Hepatocyte (in vitro differentiated cells): ENCODE measurements around the gene GMDS. TPM values are rescaled to one million over a fixed set of nuclear protein-coding genes. Genes with fewer than 3 reads are reported as not detected.

ENCODE experiments used
- DNase-seq: peaks from one replicate; pipeline ENCODE4 v3.0.0-alpha.2; 2016; ENCODE audit warnings: low spot score
- H2AFZ ChIP-seq: fragments of 200-600 bp; sonication (generic); 2 replicates; pipeline ENCODE4 v1.6.0; 2016; ENCODE audit warnings: antibody characterized with exemption, mild to moderate bottlenecking
- H3K27ac ChIP-seq: fragments of 200-600 bp; sonication (generic); 2 replicates; pipeline ENCODE4 v1.5.1; 2016; ENCODE audit warnings: mild to moderate bottlenecking
- H3K27me3 ChIP-seq: fragments of 200-600 bp; sonication (generic); 2 replicates; pipeline ENCODE4 v1.6.1; 2016
- H3K36me3 ChIP-seq: fragments of 200-600 bp; sonication (generic); replicated peaks from 2 replicates; pipeline ENCODE4 v1.5.1; 2016; ENCODE audit warnings: low read depth; ENCODE audit not compliant: insufficient read depth
- H3K4me1 ChIP-seq: fragments of 200-600 bp; sonication (generic); 2 replicates; pipeline ENCODE4 v1.5.1; 2016; ENCODE audit warnings: mild to moderate bottlenecking, moderate library complexity; ENCODE audit not compliant: insufficient read depth
- H3K4me2 ChIP-seq: fragments of 200-600 bp; sonication (generic); 2 replicates; pipeline ENCODE4 v1.6.0; 2016
- H3K4me3 ChIP-seq: fragments of 200-600 bp; sonication (generic); 2 replicates; pipeline ENCODE4 v1.5.1; 2016; ENCODE audit warnings: mild to moderate bottlenecking
- H3K79me2 ChIP-seq: fragments of 200-600 bp; sonication (generic); 2 replicates; pipeline ENCODE4 v1.6.0; 2017; ENCODE audit warnings: mild to moderate bottlenecking
- H3K9me2 ChIP-seq: fragments of 200-600 bp; sonication (generic); replicated peaks from 2 replicates; pipeline ENCODE4 v1.6.0; 2017; ENCODE audit warnings: mild to moderate bottlenecking; ENCODE audit not compliant: insufficient read depth
- H3K9me3 ChIP-seq: fragments of 200-600 bp; sonication (generic); 2 replicates; pipeline ENCODE4 v1.5.1; 2016; ENCODE audit warnings: low read depth, mild to moderate bottlenecking
- H4K20me1 ChIP-seq: fragments of 200-600 bp; sonication (generic); 2 replicates; pipeline ENCODE4 v1.6.0; 2016; ENCODE audit warnings: mild to moderate bottlenecking; ENCODE audit not compliant: insufficient read depth, poor library complexity, severe bottlenecking
- CTCF ChIP-seq: fragments of 200-600 bp; sonication (generic); IDR thresholded peaks from 2 replicates; pipeline ENCODE4 v1.5.1; 2016; ENCODE audit warnings: antibody characterized with exemption, mild to moderate bottlenecking; ENCODE audit not compliant: poor library complexity
- EZH2 ChIP-seq: fragments of 200-600 bp; sonication (generic); IDR thresholded peaks from 2 replicates; pipeline ENCODE4 v1.6.1; 2016; ENCODE audit warnings: antibody characterized with exemption, mild to moderate bottlenecking, borderline replicate concordance
- EZH2phosphoT487 ChIP-seq: fragments of 200-600 bp; sonication (generic); IDR thresholded peaks from one replicate; pipeline ENCODE4 v1.6.1; 2018; ENCODE audit warnings: antibody characterized with exemption, mild to moderate bottlenecking, low read depth, moderate library complexity; ENCODE audit not compliant: unreplicated experiment, severe bottlenecking
- WGBS: methylation state at CpG from one replicate; pipeline ENCODE4 v1.1.6; 2016; ENCODE audit warnings: low lambda C conversion rate; ENCODE audit errors: missing lambda C conversion rate; 5-methylcytosine and 5-hydroxymethylcytosine counted together
- polyA plus RNA-seq: library from polyadenylated mRNA; unstranded; fragments of >200 nt; fragmentation: Nextera tagmentation; extraction: Ambion mirVana; gene quantifications from 2 replicates; pipeline ENCODE4 v1.2.1, GENCODE V29; 2016
- total RNA-seq: library from RNA; depleted of rRNA; stranded (reverse); fragments of >200 nt; gene quantifications from 2 replicates; pipeline ENCODE4 v1.2.3, GENCODE V29; 2014

GMDS gene
- total and polyA plus RNA-seq, 2 experiments from 2014 or later: 20.7 to 32.6 TPM

- peaks cover 3% of the 10 kb centered on the region for H3K4me1 ChIP-seq
- H3K9me2 ChIP-seq: no peaks in the 10 kb centered on the region
- no peak overlapping the region for H3K4me2 ChIP-seq
- H4K20me1 ChIP-seq: no peaks in the 10 kb centered on the region
- H3K79me2 ChIP-seq: no peaks in the 10 kb centered on the region
- H3K27me3 ChIP-seq: no peaks in the 10 kb centered on the region
- H3K36me3 ChIP-seq: no peaks in the 10 kb centered on the region
- no peaks in the 10 kb centered on the region for H3K9me3 ChIP-seq
- no peak for DNase-seq
- WGBS: 80% methylated on average over 9 of the region's 9 CpGs
- H3K27ac ChIP-seq: no peak overlapping the region
- H2AFZ ChIP-seq: no peak overlapping the region
- no peak overlapping the region for H3K4me3 ChIP-seq
- TF ChIP-seq CTCF (no peak), EZH2phosphoT487 (no peak), EZH2 (no peak)
Observed at GRCh38 chr6:1580585-1580984, 664.8 kb downstream of the GMDS start.

GRCh38 chr6:1580109-1580508 is 665.3 kb downstream of the GMDS start:
- H4K20me1 ChIP-seq: no peaks in the 10 kb centered on the region
- no peaks in the 10 kb centered on the region for H3K9me3 ChIP-seq
- no peak overlapping the region for H3K4me2 ChIP-seq
- no peak overlapping the region for H2AFZ ChIP-seq
- no peak overlapping the region for H3K27ac ChIP-seq
- H3K9me2 ChIP-seq: no peaks in the 10 kb centered on the region
- H3K4me3 ChIP-seq: no peak overlapping the region
- no peaks in the 10 kb centered on the region for H3K36me3 ChIP-seq
- H3K27me3 ChIP-seq: no peaks in the 10 kb centered on the region
- DNase-seq: no peak
- TF ChIP-seq EZH2phosphoT487 (no peak), EZH2 (no peak), CTCF (no peak)
- H3K79me2 ChIP-seq: no peaks in the 10 kb centered on the region
- H3K4me1 ChIP-seq: peaks cover 8% of the 10 kb centered on the region
- WGBS: 82% methylated on average over 6 of the region's 6 CpGs

GRCh38 chr6:1579096-1579495 is 666.3 kb downstream of the GMDS start:
- Histone ChIP-seq H3K36me3 (no peaks in the 10 kb centered on the region), H2AFZ (no peak overlapping the region), H3K9me3 (no peaks in the 10 kb centered on the region), H3K4me3 (no peak overlapping the region), H3K27ac (no peak overlapping the region), H3K4me2 (no peak overlapping the region), H3K79me2 (no peaks in the 10 kb centered on the region), H3K27me3 (no peaks in the 10 kb centered on the region), H4K20me1 (no peaks in the 10 kb centered on the region), H3K9me2 (no peaks in the 10 kb centered on the region), H3K4me1 (peaks cover 18% of the 10 kb centered on the region)
- no peak for TF ChIP-seq EZH2
- TF ChIP-seq EZH2phosphoT487: no peak
- no peak for TF ChIP-seq CTCF
- 90% methylated on average over 5 of the region's 5 CpGs for WGBS
- DNase-seq: no peak
